Measurements from ENCODE around the gene SLC36A1. TPM values are rescaled to one million over a fixed set of nuclear protein-coding genes. Genes with fewer than 3 reads are reported as not detected.

Gene SLC36A1
- polyA plus RNA-seq, 3 donors, result 2.5 to 4.5 (median 3.1) TPM

GRCh38 chr5:151449839-151450238 lies 2.4 kb downstream of the SLC36A1 start:
- WGBS, 3 donors, result 98 to 99% (median 99%) methylated on average over 5 of the region's 5 CpGs

GRCh38 chr5:151450605-151451004 lies 3.2 kb downstream of the SLC36A1 start:
- WGBS, 3 donors, result 84 to 91% (median 90%) methylated on average over 3 of the region's 3 CpGs
- H3K27ac ChIP-seq (ENCODE audit: low read depth, low read length), result no peak overlapping the region

More at GRCh38 chr5:151449839-151450238, 2.4 kb downstream of the SLC36A1 start:
- H3K27ac ChIP-seq (ENCODE audit: low read depth, low read length), result no peak overlapping the region

GRCh38 chr5:151451626-151452520 lies 4.5 kb downstream of the SLC36A1 start:
- no peak overlapping the region for H3K27ac ChIP-seq (ENCODE audit: low read depth, low read length)
- 81 to 87% (median 82%) methylated on average over 8 of the region's 8 CpGs for WGBS, 3 donors

GRCh38 chr5:151454166-151454565 lies 6.8 kb downstream of the SLC36A1 start:
- 73 to 92% (median 91%) methylated on average over 2 of the region's 2 CpGs for WGBS, 3 donors
- no peak overlapping the region for H3K27ac ChIP-seq (ENCODE audit: low read depth, low read length)

GRCh38 chr5:151454889-151455288 lies 7.5 kb downstream of the SLC36A1 start:
- WGBS, 3 donors, result 94 to 95% (median 95%) methylated on average over 3 of the region's 3 CpGs
- no peak overlapping the region for H3K27ac ChIP-seq (ENCODE audit: low read depth, low read length)

- H3K27ac ChIP-seq (ENCODE audit: low read depth, low read length), result no peak overlapping the region
- WGBS, 3 donors, result 69 to 82% (median 78%) methylated on average over 10 of the region's 10 CpGs
These were observed 9.0 kb downstream of the SLC36A1 start for GRCh38 chr5:151456321-151456940.

GRCh38 chr5:151458314-151458713 lies 10.9 kb downstream of the SLC36A1 start:
- no peak overlapping the region for H3K27ac ChIP-seq (ENCODE audit: low read depth, low read length)
- WGBS, 3 donors, result 65 to 81% (median 81%) methylated on average over 5 of the region's 5 CpGs

- 88 to 93% (median 89%) methylated on average over 4 of the region's 4 CpGs for WGBS, 3 donors
- H3K27ac ChIP-seq (ENCODE audit: low read depth, low read length), result no peak overlapping the region
These were observed 12.4 kb downstream of the SLC36A1 start for GRCh38 chr5:151459680-151460324.

- 77 to 93% (median 93%) methylated on average over 3 of the region's 3 CpGs for WGBS, 3 donors
- H3K27ac ChIP-seq (ENCODE audit: low read depth, low read length), result no peak overlapping the region
These were observed 13.9 kb downstream of the SLC36A1 start for GRCh38 chr5:151461312-151461711.

- 67 to 75% (median 69%) methylated on average over 5 of the region's 5 CpGs for WGBS, 3 donors
- no peak overlapping the region for H3K27ac ChIP-seq (ENCODE audit: low read depth, low read length)
These were observed 16.0 kb downstream of the SLC36A1 start for GRCh38 chr5:151463137-151464029.

- WGBS, 3 donors, result 67 to 82% (median 74%) methylated on average over 4 of the region's 4 CpGs
- no peak overlapping the region for H3K27ac ChIP-seq (ENCODE audit: low read depth, low read length)
These were observed 16.7 kb downstream of the SLC36A1 start for GRCh38 chr5:151464101-151464500.

- no peak overlapping the region for H3K27ac ChIP-seq (ENCODE audit: low read depth, low read length)
- WGBS, 3 donors, result 91 to 95% (median 93%) methylated on average over 4 of the region's 4 CpGs
These were observed 18.1 kb downstream of the SLC36A1 start for GRCh38 chr5:151465476-151465875.

GRCh38 chr5:151467576-151467975 lies 20.2 kb downstream of the SLC36A1 start:
- 94 to 98% (median 95%) methylated on average over 8 of the region's 8 CpGs for WGBS, 3 donors
- no peak overlapping the region for H3K27ac ChIP-seq (ENCODE audit: low read depth, low read length)

GRCh38 chr5:151469386-151469785 lies 22.0 kb downstream of the SLC36A1 start:
- no peak overlapping the region for H3K27ac ChIP-seq (ENCODE audit: low read depth, low read length)

GRCh38 chr5:151469992-151470391 lies 22.6 kb downstream of the SLC36A1 start:
- H3K27ac ChIP-seq (ENCODE audit: low read depth, low read length), result no peak overlapping the region
- WGBS, 3 donors, result 71 to 95% (median 87%) methylated on average over 3 of the region's 3 CpGs

- WGBS, 3 donors, result 77 to 94% (median 86%) methylated on average over 4 of the region's 4 CpGs
- no peak overlapping the region for H3K27ac ChIP-seq (ENCODE audit: low read depth, low read length)
These were observed 23.0 kb downstream of the SLC36A1 start for GRCh38 chr5:151470439-151470838.

GRCh38 chr5:151471276-151471675 lies 23.9 kb downstream of the SLC36A1 start:
- no peak overlapping the region for H3K27ac ChIP-seq (ENCODE audit: low read depth, low read length)
- WGBS, 3 donors, result 91 to 95% (median 94%) methylated on average over 1 of the region's 1 CpG

GRCh38 chr5:151474799-151475198 lies 27.4 kb downstream of the SLC36A1 start:
- WGBS, 3 donors, result 56 to 91% (median 88%) methylated on average over 6 of the region's 6 CpGs

More at GRCh38 chr5:151474799-151475198, 27.4 kb downstream of the SLC36A1 start:
- no peak overlapping the region for H3K27ac ChIP-seq (ENCODE audit: low read depth, low read length)
